Measurements from ENCODE around the gene MRPL24. TPM values are rescaled to one million over a fixed set of nuclear protein-coding genes. Genes with fewer than 3 reads are reported as not detected.
A peak's percentile ranks its signal among the peaks of the same experiment; 100 is the strongest.

The MRPL24 gene
- total and polyA plus RNA-seq, 9 of the 15 experiments (the other 6 are each of a cell fraction or from before 2014, with no cell fraction given), result 74.3 to 267 (median 113) TPM

- TF ChIP-seq, protein P1, sequence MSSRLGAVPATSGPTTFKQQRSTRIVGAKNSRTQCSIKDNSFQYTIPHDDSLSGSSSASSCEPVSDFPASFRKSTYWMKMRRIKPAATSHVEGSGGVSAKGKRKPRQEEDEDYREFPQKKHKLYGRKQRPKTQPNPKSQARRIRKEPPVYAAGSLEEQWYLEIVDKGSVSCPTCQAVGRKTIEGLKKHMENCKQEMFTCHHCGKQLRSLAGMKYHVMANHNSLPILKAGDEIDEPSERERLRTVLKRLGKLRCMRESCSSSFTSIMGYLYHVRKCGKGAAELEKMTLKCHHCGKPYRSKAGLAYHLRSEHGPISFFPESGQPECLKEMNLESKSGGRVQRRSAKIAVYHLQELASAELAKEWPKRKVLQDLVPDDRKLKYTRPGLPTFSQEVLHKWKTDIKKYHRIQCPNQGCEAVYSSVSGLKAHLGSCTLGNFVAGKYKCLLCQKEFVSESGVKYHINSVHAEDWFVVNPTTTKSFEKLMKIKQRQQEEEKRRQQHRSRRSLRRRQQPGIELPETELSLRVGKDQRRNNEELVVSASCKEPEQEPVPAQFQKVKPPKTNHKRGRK (tag; IDR thresholded peaks at IDR 0.05), result peak; percentile 54; the same call in 1 of the 2 replicates
- TF ChIP-seq HDAC2 (IDR thresholded peaks at IDR 0.05) (no peak), SETDB1 (IDR thresholded peaks at IDR 0.05; ENCODE audit: low read length) (no peak), CHD7 (IDR thresholded peaks at IDR 0.05; ENCODE audit: low read depth, low read length) (no peak), RBM39 (optimal IDR thresholded peaks at IDR 0.05; ENCODE audit: low read depth, low read length) (no peak), VEZF1 (CRISPR knock-in tag; IDR thresholded peaks at IDR 0.05) (peak; percentile 24; the same call in 1 of the 2 replicates), DLX4 (CRISPR knock-in tag; IDR thresholded peaks at IDR 0.05) (no peak), ZNF79 (CRISPR knock-in tag; IDR thresholded peaks at IDR 0.05; ENCODE audit: low read depth) (no peak), SMARCC2 (IDR thresholded peaks at IDR 0.05; ENCODE audit: low read depth) (no peak), TRIM28 (IDR thresholded peaks at IDR 0.05) (no peak), CBX5 (IDR thresholded peaks at IDR 0.05; ENCODE audit: borderline replicate concordance, low read depth) (no peak), ZNF175 (CRISPR knock-in tag; IDR thresholded peaks at IDR 0.05; ENCODE audit: low read depth) (no peak), PYGO2 (tag; IDR thresholded peaks at IDR 0.05) (no peak)
These were observed 49.0 kb downstream of the MRPL24 start (continued) for GRCh38 chr1:156691665-156692440.
